ENCODE data around the gene HSD17B13. TPM values are rescaled to one million over a fixed set of nuclear protein-coding genes. Genes with fewer than 3 reads are reported as not detected.
"Not testable (repeated sequence)": the region's sequence is repeated elsewhere in the genome, so short reads cannot be mapped to it uniquely, and the experiment has no call there.

HSD17B13 gene, protein sequence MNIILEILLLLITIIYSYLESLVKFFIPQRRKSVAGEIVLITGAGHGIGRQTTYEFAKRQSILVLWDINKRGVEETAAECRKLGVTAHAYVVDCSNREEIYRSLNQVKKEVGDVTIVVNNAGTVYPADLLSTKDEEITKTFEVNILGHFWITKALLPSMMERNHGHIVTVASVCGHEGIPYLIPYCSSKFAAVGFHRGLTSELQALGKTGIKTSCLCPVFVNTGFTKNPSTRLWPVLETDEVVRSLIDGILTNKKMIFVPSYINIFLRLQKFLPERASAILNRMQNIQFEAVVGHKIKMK
- 1.4 TPM for total RNA-seq
- long read RNA-seq, partial matches to known transcripts: 0 of 3 reads
- long read RNA-seq, other reads (novel, unspliced or antisense): 0 of 3 reads

DNA sequence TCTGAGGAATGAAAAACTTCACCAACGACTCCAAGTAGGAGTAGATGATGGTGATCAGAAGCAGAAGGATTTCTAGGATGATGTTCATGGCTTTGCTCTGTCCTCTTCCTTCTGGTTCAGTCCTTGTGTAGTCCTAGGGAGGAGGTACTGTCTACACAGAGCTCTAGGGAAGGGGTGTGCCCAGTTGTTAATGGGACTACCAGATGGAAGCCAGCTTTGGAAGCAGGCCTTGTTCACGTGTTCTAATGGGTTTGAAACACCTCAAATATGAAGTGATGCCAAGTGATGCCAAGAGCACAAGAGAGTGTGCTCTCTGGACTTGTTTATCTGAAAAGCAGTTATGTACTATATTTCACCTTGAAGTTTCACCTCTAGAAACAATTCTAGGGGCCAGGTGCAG lies at the start of gene HSD17B13:
Gene HSD17B13 (minus strand): TSS at position 129 of the 400 bp plus-strand sequence. CDS start 41 bp downstream, at position 88.
- no peak for DNase-seq (ENCODE audit: low spot score)

DNA sequence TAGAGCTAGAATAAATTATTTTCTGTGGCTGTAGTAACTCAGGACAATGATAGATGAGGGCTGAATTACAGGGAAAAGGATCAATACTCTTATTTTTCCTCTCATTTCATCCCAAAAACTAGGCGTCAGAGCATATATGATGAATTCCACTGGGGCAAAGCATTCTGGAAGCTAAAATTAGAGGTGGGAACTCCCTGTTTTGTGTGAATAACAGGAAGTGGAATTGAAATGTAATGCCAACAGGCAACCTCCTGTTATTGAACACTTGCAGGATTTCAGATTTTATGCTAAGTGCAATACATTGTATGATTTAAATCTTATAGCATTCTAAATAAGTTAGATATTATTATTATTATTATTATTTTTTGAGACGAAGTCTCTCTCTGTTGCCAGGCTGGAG lies 47.4 kb upstream of the HSD17B13 start:
- no peak for DNase-seq (ENCODE audit: low spot score)

DNA sequence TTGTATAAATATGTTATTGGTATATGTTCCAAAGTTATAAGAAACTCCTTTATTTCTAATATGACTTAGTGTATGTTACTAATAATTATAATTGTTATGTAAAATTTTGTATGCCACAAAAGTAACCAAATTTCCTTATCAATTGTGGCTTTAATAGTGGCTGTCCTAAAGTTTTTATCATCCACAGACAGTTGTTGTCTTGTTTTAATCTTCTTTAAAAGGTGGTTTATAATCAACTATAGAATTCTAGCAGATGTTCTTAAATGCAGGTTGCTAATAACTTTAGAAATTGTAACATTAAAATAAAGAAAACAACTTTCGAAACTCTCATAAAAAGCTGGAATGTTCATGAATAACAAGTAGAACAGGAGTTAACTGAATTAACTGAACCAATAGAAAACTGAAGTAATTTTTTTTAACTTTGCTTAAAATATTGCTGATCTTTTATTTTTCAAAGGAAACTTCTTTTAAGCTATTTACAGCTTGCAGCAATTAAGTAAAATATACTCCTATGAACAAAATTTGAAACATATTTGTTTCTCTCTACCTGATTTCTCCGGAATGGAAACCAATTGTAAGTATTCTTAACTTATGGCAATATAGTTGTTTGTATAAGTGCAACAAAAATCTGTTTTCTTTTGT lies 44.0 kb upstream of the HSD17B13 start:
- DNase-seq (ENCODE audit: low spot score): no peak

DNA sequence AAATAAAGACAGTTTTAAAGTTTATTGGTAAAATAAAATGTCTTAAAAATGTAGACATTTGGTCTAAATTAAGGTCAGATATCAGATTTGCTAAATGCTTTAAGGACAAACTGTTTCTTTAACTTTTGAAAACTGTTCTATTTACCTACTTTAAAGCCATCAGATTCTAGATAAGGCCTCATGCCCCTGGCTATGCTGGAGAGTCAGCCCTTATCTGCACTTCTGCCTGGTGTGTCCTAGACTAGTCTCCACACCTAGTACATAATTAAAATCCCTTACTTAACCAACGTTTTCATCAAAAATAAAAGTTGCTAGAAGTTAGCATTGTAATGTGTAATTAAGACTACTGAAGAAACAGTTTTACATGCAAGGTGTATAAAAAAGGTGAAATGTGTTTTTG lies 42.7 kb upstream of the HSD17B13 start:
- no peak for DNase-seq (ENCODE audit: low spot score)

DNA sequence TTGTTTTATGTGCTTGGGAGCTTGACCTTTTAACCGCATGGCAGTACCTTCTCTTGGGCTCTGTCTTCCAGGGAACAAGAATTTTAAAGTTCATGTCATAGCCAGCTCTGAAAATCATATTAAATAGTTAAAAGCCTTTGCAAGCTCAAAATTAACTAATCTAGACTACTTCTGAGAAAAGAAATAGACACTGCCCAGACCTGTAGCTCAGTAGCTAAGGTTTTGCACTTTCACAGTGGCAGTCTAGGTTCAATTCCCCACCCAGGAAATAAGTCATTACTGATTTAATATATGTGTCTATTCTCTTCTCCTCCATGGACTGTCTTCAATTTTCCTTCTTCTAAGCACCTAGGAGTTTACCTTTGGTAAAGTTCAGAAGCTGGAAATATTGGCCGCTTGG lies 40.9 kb upstream of the HSD17B13 start:
- DNase-seq (ENCODE audit: low spot score): no peak

GRCh38 chr4:87360338-87360935 lies 37.8 kb upstream of the HSD17B13 start:
- no peak for DNase-seq (ENCODE audit: low spot score)

- no peak for DNase-seq (ENCODE audit: low spot score)
Measured at GRCh38 chr4:87359258-87359657, 36.6 kb upstream of the HSD17B13 start.

GRCh38 chr4:87356832-87357526 lies 34.3 kb upstream of the HSD17B13 start:
- no peak for DNase-seq (ENCODE audit: low spot score)

DNA sequence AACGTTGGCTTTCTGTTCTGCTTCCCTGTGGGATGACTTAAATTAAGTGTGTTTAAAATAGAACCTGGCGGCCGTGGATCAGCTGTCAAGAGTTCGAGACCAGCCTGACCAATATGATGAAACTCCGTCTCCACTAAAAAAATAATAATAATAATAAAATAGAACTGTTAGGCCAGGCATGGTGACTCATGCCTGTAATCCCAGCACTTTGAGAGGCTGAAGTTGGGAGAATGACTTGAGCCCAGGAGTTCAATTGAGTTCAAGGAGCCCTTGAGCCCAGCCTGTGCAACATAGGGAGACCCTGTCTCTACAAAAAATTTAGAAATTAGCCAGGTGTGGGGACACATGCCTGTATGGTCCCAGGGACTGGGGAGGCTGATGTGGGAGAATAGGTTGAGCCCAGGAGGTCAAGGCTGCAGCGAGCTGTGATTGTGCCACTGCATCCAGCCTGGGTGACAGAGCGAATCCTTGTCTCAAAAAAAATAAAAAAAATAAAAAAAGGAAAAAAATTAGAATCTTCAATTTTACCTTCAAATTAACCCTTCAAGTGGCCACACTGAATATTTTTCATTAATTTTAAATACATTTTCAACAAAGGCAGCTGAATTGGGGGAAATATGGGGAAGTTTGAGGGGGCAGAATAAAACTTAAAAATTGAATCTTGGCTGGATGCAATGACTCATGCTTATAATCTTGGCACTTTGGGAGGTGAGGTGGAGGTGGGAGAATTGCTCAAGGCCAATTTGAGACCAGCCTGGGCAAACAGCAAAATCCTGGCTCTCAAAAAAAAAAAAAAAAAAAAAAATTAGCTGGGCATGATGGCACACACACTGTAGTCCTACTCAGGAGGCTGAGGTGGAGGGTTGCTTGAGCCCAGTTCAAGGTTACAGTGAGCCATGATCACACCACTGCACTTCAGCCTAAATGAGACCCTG lies 31.8 kb upstream of the HSD17B13 start:
- no peak for DNase-seq (ENCODE audit: low spot score)

DNA sequence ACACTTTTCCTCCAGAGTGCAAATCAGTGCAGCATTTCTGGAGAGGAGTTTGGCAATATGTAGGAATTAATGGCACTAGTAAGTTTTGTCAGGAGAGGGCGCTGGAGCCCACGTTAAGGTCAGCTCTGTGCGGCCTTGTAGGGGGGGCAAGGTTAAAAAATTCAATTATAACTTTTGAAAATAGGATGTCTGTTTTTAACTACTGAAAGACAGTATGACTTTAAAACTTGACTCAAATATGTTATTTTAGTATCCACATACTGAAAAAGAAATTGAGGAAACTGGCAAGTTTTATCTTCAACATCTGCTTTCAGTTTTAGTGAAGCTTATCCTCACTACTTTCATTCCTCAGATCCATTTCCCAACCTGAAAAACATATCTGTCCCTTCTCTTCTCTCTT lies 30.9 kb upstream of the HSD17B13 start:
- DNase-seq (ENCODE audit: low spot score): no peak

DNA sequence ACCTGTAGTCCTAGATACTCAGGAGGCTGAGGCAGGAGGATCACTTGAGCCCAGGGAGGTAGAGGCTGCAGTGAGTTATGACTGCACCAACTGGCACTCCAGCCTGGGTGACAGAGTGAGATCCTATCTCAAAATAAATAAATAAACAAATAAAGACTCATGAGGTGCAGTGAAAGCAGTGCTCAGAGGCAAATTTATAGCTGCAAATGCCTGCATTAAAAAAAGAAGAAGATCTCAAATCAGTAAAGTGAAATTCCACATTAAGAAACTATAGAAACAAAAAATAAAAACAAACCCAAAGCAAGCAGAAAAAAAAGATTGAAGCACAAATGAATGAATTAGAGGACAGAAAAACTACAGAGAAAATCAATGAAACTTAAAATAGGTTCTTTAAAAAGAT lies 22.5 kb upstream of the HSD17B13 start:
- DNase-seq (ENCODE audit: low spot score): no peak

- DNase-seq (ENCODE audit: low spot score): no peak
Measured at GRCh38 chr4:87342872-87343271, 20.2 kb upstream of the HSD17B13 start.

DNA sequence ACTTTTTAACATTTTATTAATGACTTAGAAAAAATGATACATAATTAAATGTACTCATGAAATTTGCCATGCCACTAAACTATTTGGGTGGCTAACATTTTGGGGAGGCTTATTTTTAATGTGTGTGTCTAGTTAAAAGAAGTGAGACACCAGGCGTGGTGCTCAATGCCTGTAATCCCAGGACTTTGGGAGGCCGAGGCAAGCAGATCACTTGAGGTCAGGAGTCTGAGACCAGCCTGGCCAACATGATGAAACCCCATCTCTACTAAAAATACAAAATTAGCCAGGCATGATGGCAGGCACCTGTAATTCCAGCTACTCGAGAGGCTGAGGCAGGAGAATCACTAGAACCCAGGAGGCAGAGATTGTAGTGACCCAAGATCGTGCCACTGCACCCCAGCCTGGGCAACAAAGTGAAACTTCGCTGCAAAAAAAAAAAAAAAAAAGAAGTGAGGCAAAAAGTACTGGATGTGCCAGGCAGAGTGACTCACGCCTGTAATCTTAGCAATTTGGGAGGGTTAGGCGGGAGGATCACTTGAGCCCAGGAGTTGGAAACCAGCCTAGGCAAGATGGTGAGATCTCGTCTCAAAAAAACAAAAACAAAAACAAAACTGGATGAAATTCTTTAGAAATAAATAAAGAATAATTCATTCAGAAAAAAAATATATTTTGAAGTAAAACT lies 19.4 kb upstream of the HSD17B13 start:
- not testable (repeated sequence) for DNase-seq (ENCODE audit: low spot score)

DNA sequence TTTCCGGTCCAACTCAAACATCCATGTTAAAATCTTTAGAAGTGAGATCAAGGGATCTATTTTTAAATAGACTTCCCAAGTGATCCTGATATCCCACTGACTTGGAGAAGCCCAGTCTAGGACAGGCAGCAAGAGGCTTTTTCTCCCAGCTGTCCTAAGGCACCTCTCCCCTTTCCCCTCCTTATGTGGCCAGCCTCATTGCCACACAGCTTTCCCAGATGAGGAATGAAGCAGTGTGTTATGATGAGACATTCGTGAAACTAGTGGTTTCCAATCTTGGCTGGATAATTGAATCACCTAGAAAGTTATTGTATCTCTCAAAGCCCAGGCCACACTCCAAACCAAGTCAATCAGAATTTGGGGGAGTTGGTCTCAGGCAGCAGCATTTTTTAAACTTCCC lies 16.8 kb upstream of the HSD17B13 start:
- DNase-seq (ENCODE audit: low spot score): no peak

DNA sequence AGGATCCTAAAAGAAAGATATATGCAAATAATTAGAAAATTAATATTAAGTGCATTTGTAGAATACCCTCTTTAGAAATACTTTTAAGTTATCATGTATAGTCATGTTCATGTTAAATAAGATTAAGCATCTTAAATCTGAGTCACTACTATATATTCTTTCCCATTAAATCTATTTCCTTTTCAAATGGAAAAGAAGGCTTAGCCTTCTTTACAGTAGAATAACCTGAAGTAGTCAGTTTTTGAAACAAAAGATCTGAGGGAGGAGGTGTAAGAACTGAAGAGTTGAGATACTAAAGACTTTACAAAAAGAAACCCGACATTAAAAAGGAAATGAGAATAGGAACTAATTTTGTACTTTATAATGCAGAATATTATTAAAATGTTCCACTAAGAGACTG lies 14.7 kb upstream of the HSD17B13 start:
- DNase-seq (ENCODE audit: low spot score): no peak

GRCh38 chr4:87333267-87333666 lies 10.6 kb upstream of the HSD17B13 start:
- DNase-seq (ENCODE audit: low spot score): no peak

DNA sequence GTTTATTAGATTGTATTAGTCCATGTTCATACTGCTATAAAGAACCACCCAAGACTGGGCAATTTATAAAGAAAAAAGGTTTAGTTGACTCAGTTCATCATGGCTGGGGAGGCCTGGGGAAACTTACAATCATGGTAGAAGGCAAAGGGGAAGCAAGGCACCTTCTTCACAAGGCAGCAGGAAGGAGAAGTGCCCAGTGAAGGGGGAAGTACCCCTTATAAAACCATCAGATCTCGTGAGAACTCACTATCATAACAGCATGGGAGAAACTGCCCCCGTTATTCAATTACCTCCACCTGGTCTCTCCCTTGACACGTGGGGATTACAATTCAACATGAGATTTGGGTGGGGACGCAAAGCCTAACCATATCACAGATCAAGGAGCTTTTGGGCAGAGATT lies 8.1 kb upstream of the HSD17B13 start:
- no peak for DNase-seq (ENCODE audit: low spot score)

- DNase-seq (ENCODE audit: low spot score): no peak
Measured at GRCh38 chr4:87327136-87327535, 4.5 kb upstream of the HSD17B13 start.

GRCh38 chr4:87326460-87326859 lies 3.8 kb upstream of the HSD17B13 start:
- DNase-seq (ENCODE audit: low spot score): no peak

- DNase-seq (ENCODE audit: low spot score): no peak
Measured at GRCh38 chr4:87321888-87322287, 794 bp downstream of the HSD17B13 start.

Measured in mesenteric fat pad (tissue), 1 donor.